WTC11 (cell line): ENCODE measurements around the gene RADIL. TPM values are rescaled to one million over a fixed set of nuclear protein-coding genes. Genes with fewer than 3 reads are reported as not detected.

Source experiments
- ATAC-seq: fragments of 200-7000 bp; cut with Tn5 transposase; 2 replicates; pipeline ENCODE4 v1.10.0; 2021; ENCODE audit warnings: mild to moderate bottlenecking, moderate library complexity
- CTCF ChIA-PET: fragments of 300-600 bp; sonication (Branson Sonifier 250); formaldehyde crosslinking; loops from one replicate; lab custom pipeline; 2021; ENCODE audit warnings: antibody characterized with exemption; lab: Charles Lee
- POLR2A ChIA-PET: fragments of 350-600 bp; sonication (Branson Sonifier 250); formaldehyde crosslinking; loops from one replicate; lab custom pipeline; 2021; ENCODE audit warnings: antibody characterized with exemption; lab: Charles Lee
- DNase-seq: peaks from one replicate; pipeline ENCODE4 v3.0.0; 2021; ENCODE audit warnings: low spot score
- H3K27ac Mint-ChIP-seq: 2 replicates; pipeline ENCODE4 v1.8.0; 2021; ENCODE audit warnings: mixed read lengths
- H3K27me3 Mint-ChIP-seq: 2 replicates; pipeline ENCODE4 v1.8.0; 2021; ENCODE audit warnings: low read depth, mild to moderate bottlenecking, moderate library complexity, mixed read lengths
- H3K36me3 Mint-ChIP-seq: 2 replicates; pipeline ENCODE4 v1.8.0; 2021; ENCODE audit warnings: mixed read lengths
- H3K4me1 Mint-ChIP-seq: 2 replicates; pipeline ENCODE4 v1.8.0; 2022; ENCODE audit warnings: mixed read lengths
- H3K4me3 Mint-ChIP-seq: 2 replicates; pipeline ENCODE4 v1.8.0; 2021; ENCODE audit warnings: mild to moderate bottlenecking, moderate library complexity, mixed read lengths
- H3K9me3 Mint-ChIP-seq: 2 replicates; pipeline ENCODE4 v1.8.0; 2021; ENCODE audit warnings: mixed read lengths
- CBFB ChIP-seq: sonication (generic); formaldehyde crosslinking; IDR thresholded peaks from 2 replicates; pipeline ENCODE4 v1.8.1; 2022; ENCODE audit warnings: mild to moderate bottlenecking, low read depth, missing genetic modification reagents
- ELF4 ChIP-seq: sonication (generic); formaldehyde crosslinking; IDR thresholded peaks from 2 replicates; pipeline ENCODE4 v1.8.1; 2022; ENCODE audit warnings: low read depth, mild to moderate bottlenecking, moderate library complexity, missing genetic modification reagents
- EMX1 ChIP-seq: fragments of 250-450 bp; sonication (Bioruptor Pico); IDR thresholded peaks from 2 replicates; pipeline ENCODE4 v1.8.0; 2021; ENCODE audit warnings: mild to moderate bottlenecking
- FOXP1 ChIP-seq: sonication (generic); formaldehyde crosslinking; IDR thresholded peaks from 2 replicates; pipeline ENCODE4 v1.8.0; 2022; ENCODE audit warnings: missing genetic modification reagents, mild to moderate bottlenecking, moderate library complexity, borderline replicate concordance
- GABPB1 ChIP-seq: sonication (generic); formaldehyde crosslinking; IDR thresholded peaks from 2 replicates; pipeline ENCODE4 v1.8.1; 2023; ENCODE audit warnings: mild to moderate bottlenecking, missing genetic modification reagents
- MYBL2 ChIP-seq: sonication (generic); formaldehyde crosslinking; IDR thresholded peaks from 2 replicates; pipeline ENCODE4 v1.8.1; 2023; ENCODE audit warnings: mild to moderate bottlenecking, moderate library complexity, missing genetic modification reagents
- NFE2L1 ChIP-seq: sonication (generic); formaldehyde crosslinking; IDR thresholded peaks from 2 replicates; pipeline ENCODE4 v1.8.1; 2023; ENCODE audit warnings: missing genetic modification reagents
- NFYB ChIP-seq: sonication (generic); formaldehyde crosslinking; conservative IDR thresholded peaks from 2 replicates; pipeline ENCODE4 v1.8.0; 2022; ENCODE audit warnings: low read depth, missing genetic modification reagents
- NR2C2 ChIP-seq: sonication (generic); formaldehyde crosslinking; IDR thresholded peaks from 2 replicates; pipeline ENCODE4 v1.8.0; 2022; ENCODE audit warnings: mild to moderate bottlenecking, missing genetic modification reagents
- RELA ChIP-seq: sonication (generic); formaldehyde crosslinking; IDR thresholded peaks from 2 replicates; pipeline ENCODE4 v1.8.1; 2022; ENCODE audit warnings: missing genetic modification reagents, mild to moderate bottlenecking, borderline replicate concordance
- ZNF317 ChIP-seq: sonication (generic); formaldehyde crosslinking; IDR thresholded peaks from 2 replicates; pipeline ENCODE4 v1.8.1; 2023; ENCODE audit warnings: low read depth, mild to moderate bottlenecking, moderate library complexity, missing genetic modification reagents, borderline replicate concordance
- total RNA-seq: library from RNA; stranded (reverse); gene quantifications from 3 replicates; pipeline ENCODE4 v1.2.3, GENCODE V29; 2021
- TF ChIP-seq, protein P1 (sequence below): sonication (generic); formaldehyde crosslinking; IDR thresholded peaks from 2 replicates; pipeline ENCODE4 v1.8.0; 2022; ENCODE audit warnings: mild to moderate bottlenecking, missing genetic modification reagents
- TF ChIP-seq, protein P2 (sequence below): fragments of 250-450 bp; sonication (Bioruptor Pico); IDR thresholded peaks from 2 replicates; pipeline ENCODE4 v1.9.0; 2021; ENCODE audit warnings: moderate library complexity, mild to moderate bottlenecking, inconsistent platforms, borderline replicate concordance
- TF ChIP-seq, protein P3 (sequence below): sonication (generic); formaldehyde crosslinking; IDR thresholded peaks from 2 replicates; pipeline ENCODE4 v1.8.1; 2023; ENCODE audit warnings: mild to moderate bottlenecking, missing genetic modification reagents, moderate library complexity
- TF ChIP-seq, protein P4 (sequence below): sonication (generic); formaldehyde crosslinking; IDR thresholded peaks from 2 replicates; pipeline ENCODE4 v1.8.0; 2023; ENCODE audit warnings: missing genetic modification reagents, mild to moderate bottlenecking, borderline replicate concordance
- TF ChIP-seq, protein P5 (sequence below): sonication (generic); formaldehyde crosslinking; IDR thresholded peaks from 2 replicates; pipeline ENCODE4 v1.8.0; 2022; ENCODE audit warnings: mild to moderate bottlenecking, missing genetic modification reagents

The RADIL gene
- total RNA-seq, 1 experiment from 2014 or later = 11.1 TPM

DNA sequence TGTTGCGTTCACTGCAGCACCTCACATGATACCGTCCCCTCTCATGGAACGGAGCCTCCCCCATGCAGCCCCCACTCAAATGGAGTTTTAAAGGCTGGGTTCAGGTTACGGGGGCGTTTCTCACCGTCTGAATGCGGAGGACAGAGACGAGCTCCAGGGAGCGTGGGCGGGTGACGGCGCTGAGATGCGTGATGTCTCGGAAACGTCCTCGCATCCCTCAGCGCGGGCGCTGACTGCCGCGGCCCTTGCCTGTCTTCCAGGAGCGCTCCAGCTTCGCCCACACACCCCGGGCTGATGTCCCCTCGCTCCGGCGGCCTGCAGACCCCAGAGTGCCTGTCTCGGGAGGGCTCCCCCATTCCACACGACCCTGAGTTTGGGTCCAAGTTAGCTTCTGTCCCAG lies 124.7 kb downstream of the RADIL start:
- TF ChIP-seq, protein P1, sequence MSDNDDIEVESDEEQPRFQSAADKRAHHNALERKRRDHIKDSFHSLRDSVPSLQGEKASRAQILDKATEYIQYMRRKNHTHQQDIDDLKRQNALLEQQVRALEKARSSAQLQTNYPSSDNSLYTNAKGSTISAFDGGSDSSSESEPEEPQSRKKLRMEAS (CRISPR knock-in tag) = no peak
- TF ChIP-seq, protein P2, sequence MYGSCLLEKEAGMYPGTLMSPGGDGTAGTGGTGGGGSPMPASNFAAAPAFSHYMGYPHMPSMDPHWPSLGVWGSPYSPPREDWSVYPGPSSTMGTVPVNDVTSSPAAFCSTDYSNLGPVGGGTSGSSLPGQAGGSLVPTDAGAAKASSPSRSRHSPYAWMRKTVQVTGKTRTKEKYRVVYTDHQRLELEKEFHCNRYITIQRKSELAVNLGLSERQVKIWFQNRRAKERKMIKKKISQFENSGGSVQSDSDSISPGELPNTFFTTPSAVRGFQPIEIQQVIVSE = no peak
- TF ChIP-seq ZNF317 (CRISPR knock-in tag) (no peak), NFYB (CRISPR knock-in tag) (no peak), EMX1 (no peak), CBFB (CRISPR knock-in tag) (no peak), ELF4 (CRISPR knock-in tag) (no peak)
- TF ChIP-seq, protein P3, sequence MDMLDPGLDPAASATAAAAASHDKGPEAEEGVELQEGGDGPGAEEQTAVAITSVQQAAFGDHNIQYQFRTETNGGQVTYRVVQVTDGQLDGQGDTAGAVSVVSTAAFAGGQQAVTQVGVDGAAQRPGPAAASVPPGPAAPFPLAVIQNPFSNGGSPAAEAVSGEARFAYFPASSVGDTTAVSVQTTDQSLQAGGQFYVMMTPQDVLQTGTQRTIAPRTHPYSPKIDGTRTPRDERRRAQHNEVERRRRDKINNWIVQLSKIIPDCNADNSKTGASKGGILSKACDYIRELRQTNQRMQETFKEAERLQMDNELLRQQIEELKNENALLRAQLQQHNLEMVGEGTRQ (CRISPR knock-in tag) = no peak
- TF ChIP-seq, all 79 proteins: peak for 0
- Mint-ChIP-seq H3K36me3 (peaks cover 18% of the 10 kb centered on the region), H3K27me3 (no peaks in the 10 kb centered on the region), H3K4me3 (no peak overlapping the region), H3K27ac (no peak overlapping the region), H3K9me3 (no peaks in the 10 kb centered on the region), H3K4me1 (no peaks in the 10 kb centered on the region)
- DNase-seq (no peak), ATAC-seq (no peak)
- POLR2A ChIA-PET = no interaction called here
- CTCF ChIA-PET = no interaction called here

DNA sequence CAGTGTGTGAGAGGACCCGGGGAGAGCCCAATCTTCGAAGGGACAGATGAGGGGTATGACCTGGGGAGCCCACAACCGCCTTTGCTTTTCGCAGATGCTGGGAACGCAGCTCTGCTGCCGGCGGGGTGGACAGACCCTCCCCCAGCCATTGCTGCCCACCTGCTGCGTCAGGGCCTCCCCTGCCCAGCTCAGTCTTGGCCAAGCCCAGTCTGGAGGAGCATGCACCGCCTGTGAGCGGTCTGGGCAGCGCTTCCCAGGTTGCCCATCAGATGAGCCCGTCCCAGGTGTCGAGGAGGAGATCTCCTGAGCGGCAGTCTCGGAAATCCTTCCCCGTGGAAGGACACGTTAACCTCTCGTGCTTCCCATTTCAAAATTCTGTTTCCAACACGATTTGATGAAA lies 125.4 kb downstream of the RADIL start:
- no peaks in the 10 kb centered on the region for H3K27me3 Mint-ChIP-seq
- H3K4me3 Mint-ChIP-seq = no peak overlapping the region
- DNase-seq (no peak), ATAC-seq (no peak)
- peaks cover 18% of the 10 kb centered on the region for H3K36me3 Mint-ChIP-seq
- no peak overlapping the region for H3K27ac Mint-ChIP-seq
- H3K4me1 Mint-ChIP-seq = no peaks in the 10 kb centered on the region
- ChIA-PET POLR2A (no interaction called here), CTCF (no interaction called here)
- TF ChIP-seq, protein P4, sequence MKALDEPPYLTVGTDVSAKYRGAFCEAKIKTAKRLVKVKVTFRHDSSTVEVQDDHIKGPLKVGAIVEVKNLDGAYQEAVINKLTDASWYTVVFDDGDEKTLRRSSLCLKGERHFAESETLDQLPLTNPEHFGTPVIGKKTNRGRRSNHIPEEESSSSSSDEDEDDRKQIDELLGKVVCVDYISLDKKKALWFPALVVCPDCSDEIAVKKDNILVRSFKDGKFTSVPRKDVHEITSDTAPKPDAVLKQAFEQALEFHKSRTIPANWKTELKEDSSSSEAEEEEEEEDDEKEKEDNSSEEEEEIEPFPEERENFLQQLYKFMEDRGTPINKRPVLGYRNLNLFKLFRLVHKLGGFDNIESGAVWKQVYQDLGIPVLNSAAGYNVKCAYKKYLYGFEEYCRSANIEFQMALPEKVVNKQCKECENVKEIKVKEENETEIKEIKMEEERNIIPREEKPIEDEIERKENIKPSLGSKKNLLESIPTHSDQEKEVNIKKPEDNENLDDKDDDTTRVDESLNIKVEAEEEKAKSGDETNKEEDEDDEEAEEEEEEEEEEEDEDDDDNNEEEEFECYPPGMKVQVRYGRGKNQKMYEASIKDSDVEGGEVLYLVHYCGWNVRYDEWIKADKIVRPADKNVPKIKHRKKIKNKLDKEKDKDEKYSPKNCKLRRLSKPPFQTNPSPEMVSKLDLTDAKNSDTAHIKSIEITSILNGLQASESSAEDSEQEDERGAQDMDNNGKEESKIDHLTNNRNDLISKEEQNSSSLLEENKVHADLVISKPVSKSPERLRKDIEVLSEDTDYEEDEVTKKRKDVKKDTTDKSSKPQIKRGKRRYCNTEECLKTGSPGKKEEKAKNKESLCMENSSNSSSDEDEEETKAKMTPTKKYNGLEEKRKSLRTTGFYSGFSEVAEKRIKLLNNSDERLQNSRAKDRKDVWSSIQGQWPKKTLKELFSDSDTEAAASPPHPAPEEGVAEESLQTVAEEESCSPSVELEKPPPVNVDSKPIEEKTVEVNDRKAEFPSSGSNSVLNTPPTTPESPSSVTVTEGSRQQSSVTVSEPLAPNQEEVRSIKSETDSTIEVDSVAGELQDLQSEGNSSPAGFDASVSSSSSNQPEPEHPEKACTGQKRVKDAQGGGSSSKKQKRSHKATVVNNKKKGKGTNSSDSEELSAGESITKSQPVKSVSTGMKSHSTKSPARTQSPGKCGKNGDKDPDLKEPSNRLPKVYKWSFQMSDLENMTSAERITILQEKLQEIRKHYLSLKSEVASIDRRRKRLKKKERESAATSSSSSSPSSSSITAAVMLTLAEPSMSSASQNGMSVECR (CRISPR knock-in tag) = no peak
- TF ChIP-seq FOXP1 (CRISPR knock-in tag) = no peak
- no peak for TF ChIP-seq NFE2L1 (CRISPR knock-in tag)
- H3K9me3 Mint-ChIP-seq = no peaks in the 10 kb centered on the region

DNA sequence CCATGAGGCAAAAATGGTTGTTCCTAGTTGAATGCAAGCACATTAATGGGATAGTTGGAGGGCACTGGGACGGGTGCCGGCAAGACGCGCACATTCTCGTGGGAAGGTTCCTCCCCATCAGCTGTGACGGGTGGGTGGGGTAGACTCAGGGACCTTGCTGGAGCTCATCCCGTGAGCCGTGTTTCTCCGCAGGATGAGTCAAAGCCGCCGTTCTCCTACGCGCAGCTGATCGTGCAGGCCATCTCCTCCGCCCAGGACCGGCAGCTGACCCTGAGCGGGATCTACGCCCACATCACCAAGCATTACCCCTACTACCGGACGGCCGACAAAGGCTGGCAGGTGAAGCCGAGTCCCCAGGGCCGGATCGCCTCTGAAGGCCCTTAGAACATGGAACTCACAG lies 128.5 kb downstream of the RADIL start:
- TF ChIP-seq NR2C2 (CRISPR knock-in tag) (no peak), GABPB1 (CRISPR knock-in tag) (no peak), MYBL2 (CRISPR knock-in tag) (no peak), NFYB (CRISPR knock-in tag) (no peak), RELA (no peak)
- TF ChIP-seq, protein P5, sequence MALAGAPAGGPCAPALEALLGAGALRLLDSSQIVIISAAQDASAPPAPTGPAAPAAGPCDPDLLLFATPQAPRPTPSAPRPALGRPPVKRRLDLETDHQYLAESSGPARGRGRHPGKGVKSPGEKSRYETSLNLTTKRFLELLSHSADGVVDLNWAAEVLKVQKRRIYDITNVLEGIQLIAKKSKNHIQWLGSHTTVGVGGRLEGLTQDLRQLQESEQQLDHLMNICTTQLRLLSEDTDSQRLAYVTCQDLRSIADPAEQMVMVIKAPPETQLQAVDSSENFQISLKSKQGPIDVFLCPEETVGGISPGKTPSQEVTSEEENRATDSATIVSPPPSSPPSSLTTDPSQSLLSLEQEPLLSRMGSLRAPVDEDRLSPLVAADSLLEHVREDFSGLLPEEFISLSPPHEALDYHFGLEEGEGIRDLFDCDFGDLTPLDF (CRISPR knock-in tag) = no peak
- ChIA-PET POLR2A (no interaction called here), CTCF (interaction anchor here (1.2 to 1.8 kb wide), 3 partner anchors 10 to 142 kb away, joined by 4 to 6 read pairs (median 5); partner anchors contain the start of gene RADIL)
- H3K4me1 Mint-ChIP-seq = no peaks in the 10 kb centered on the region
- peaks cover 10% of the 10 kb centered on the region; the same call in 1 of the 2 replicates for H3K36me3 Mint-ChIP-seq
- H3K27ac Mint-ChIP-seq = no peak overlapping the region
- no peak overlapping the region for H3K4me3 Mint-ChIP-seq
- DNase-seq = no peak
- no peaks in the 10 kb centered on the region for H3K9me3 Mint-ChIP-seq
- no peak for ATAC-seq
- no peaks in the 10 kb centered on the region; the same call in 1 of the 2 replicates for H3K27me3 Mint-ChIP-seq
